ENCODE measurements around the gene POLR2A. TPM values are rescaled to one million over a fixed set of nuclear protein-coding genes. Genes with fewer than 3 reads are reported as not detected.
"Not testable (repeated sequence)": the region's sequence is repeated elsewhere in the genome, so short reads cannot be mapped to it uniquely, and the experiment has no call there.

Gene POLR2A
- polyA plus RNA-seq, 12 donors: 42.7 to 443 (median 60.3) TPM

DNA sequence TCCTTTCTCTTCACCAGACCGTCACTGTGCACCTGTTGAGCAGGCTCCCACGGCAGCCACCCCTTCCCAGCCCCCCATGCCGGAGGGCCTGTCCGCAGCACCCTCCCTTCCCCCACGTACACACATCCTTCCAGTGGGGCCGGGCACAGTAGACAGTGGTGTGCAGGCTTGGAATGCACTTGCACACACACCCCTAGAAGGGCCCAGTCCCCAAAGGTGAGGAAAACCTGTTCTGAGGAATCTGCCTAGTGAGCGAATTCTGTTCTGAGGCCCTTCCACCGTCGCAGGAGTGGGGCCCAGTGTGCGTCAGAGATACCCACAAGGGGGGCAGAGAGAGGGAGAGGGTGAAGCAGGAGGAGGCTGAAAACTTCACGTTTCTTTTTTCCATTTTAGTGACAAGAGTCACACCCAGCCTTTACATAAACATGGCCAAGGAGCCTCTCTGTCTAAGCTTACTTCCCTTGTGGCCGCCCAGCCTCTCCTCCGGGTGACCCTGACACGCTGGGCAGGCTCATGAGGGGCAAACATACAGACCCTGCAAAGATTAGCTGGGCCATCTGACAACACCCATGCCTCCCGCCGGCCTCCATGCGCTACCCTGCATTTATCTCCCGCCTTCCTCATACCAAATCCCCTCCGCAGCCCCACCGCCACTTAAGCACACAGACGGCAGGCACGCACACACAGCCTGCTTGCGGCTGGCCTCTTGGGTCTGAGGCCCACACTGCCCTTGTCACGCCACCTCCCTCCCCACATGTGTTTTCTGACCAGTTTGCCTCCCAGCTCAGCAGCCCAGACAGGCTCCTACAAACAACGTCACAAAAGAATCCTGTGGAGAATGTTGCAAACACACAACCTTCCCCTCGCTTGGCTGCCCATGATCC is 6.5 kb upstream of the POLR2A start:
- DNase-seq: no peak

DNA sequence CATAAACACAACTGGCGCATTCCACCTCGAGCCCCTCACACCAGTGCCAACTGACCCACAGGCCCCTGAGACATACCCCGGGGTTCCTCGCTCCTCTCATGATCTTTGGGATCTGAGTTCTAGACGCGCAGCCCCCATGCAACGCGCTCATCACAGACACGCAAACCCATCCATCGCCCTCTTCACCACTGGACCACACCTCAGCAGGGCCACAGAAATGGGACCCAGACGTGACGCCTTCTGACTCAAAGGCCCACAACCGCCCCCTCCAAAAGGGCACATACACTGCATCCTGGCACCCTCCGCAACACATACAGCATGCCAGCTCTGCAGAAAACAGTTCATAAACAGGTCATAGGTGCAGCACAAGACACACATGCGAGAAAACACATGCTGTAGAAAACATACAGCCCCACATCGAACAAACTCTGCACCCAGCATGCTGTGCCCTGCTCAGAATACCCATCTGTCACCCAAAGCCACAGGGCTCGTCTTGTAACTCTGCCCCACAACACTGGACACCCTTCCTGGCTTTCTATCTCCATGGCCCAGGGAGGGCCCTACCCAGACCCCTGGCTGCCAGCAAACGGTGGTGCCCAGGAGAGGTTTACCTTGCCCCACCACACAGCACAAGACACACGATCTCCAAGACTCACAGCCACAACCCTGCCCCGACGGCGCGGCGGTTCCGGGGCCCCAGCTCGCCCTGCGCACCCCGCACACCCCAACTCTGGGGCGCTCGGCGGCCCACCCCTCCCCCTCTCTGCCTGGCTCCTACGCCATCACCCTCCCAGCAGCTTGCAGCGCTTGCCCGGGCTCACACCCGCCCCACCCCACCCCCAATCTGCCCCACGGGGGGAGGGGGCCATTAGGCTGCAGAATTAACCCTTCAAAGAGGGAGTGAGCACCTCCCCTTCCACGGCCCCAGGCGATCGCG is 5.6 kb upstream of the POLR2A start:
- DNase-seq: no peak

DNA sequence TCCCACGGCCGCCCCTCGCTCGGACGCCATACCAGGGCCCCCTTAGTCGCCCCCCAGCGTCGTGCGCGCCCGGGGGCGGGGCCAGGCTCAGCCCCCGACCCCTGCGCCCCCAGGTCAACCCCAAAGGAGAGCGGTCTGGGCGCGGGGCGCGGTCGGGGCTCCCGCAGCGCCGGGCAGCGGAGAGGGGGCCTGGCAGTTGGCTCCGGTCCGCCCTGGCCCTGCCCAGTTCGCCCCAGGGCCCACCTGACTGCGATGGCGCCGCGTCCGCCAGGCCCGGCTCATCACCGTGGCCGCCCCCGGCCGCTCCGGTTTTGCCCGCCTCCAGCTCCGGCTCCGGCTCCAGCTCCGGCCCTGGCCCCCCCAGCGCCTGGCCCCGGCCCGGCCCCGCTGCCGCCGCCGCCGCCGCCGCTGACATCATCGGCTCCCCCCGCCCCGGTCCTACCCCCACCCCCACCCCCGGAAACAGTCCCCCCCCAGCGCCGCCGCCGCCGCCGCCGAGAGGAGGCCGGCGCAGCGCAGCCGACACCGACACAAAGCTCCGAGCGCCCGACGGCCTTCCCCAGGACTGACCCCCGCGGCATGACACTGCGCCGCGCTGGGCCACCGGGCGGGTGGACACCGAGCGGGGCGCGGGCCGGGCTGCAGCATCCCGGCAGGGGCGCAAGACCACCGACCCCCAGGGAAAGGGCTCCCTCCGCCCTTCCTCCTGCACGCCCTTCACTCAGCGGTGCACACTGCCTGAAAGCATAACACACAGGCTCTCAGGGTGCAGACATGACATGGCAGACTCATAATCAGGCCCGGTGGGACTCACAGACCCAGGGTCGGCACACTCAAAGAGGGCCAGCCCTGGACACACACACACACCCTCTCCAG is 4.7 kb upstream of the POLR2A start, which contains the start of gene ZBTB4:
TSS of gene ZBTB4 (minus strand) at position 419 of the 876 bp plus-strand sequence. CDS start 12,830 bp downstream, outside the sequence.
- no peak for DNase-seq

DNA sequence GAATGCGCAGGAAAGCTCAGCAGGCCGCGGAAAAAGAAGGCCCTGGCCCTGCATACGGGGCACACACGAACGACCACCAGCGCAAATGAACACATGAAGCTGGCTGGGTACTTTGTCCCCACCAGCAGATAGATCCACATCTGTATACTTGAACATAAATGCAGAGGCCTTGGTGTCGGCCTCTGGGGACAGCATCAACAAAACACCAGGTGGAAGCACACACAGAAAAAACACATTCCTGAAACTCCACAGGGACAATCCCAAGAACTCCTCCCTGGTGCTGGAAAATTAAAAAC is 4.1 kb upstream of the POLR2A start:
- no peak for DNase-seq

DNA sequence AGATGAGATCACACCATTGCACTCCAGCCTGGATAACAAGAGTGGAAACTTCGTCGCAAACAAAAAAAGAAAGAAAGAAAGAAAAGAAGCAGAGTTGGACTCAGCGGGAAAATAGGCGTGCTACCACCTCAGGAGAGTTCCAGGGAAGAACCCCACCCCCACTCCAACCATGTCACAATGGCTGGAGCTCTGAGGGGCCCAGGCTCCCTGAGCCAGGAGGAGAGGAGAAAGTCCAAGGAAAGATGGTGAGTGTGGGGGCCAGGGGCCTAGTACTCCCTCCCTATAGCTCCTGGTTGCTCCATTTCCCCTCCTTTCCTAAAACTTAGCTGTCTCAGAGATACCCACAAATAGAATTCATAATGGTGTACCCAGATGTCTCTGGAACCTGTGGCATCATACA is 2.9 kb upstream of the POLR2A start, which contains the start of gene SLC35G6:
TSS of gene SLC35G6 (plus strand) at position 172 of the 400 bp plus-strand sequence. CDS start at position 243, 71 bp downstream.
- DNase-seq: not testable (repeated sequence)

DNA sequence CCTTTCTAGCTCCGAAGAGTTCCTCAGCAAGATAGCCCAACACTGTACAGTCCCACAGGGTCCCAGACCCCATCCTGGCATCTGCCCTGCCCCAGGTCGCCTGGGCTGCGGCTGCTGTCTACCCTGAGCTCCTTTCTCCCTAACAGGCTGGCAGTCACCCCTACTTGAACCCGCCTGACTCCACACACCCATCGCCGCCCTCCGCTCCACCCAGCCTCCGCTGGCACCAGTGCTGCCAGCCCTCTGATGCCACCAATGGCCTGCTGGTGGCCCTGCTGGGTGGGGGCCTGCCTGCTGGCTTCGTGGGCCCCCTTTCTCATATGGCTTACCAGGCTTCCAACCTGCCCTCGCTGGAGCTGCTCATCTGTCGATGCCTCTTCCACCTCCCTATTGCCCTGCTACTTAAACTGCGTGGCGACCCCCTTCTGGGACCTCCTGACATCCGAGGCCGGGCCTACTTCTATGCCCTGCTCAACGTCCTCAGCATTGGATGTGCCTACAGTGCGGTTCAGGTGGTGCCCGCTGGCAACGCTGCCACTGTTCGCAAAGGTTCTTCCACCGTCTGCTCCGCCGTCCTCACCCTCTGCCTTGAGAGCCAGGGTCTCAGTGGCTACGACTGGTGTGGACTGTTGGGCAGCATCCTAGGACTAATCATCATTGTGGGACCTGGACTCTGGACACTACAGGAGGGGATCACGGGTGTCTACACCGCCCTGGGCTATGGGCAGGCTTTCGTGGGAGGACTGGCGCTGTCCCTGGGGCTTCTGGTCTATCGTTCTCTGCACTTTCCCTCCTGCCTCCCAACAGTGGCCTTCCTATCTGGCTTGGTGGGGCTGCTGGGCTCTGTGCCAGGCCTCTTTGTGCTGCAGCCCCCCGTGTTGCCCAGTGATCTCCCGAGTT is 2.1 kb upstream of the POLR2A start:
- DNase-seq: not testable (repeated sequence)

DNA sequence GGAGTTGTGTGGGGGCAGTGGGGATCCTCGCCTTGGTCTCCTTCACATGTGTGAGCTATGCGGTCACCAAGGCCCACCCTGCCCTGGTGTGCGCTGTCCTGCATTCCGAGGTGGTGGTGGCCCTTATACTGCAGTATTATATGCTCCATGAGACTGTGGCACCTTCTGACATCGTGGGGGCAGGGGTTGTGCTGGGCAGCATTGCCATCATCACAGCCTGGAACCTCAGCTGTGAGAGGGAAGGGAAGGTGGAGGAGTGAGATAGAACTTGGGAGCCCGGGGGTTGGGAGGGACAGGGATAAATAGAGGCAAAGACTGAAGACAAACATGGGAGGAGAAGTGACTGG is 1.5 kb upstream of the POLR2A start:
- DNase-seq: not testable (repeated sequence)

DNA sequence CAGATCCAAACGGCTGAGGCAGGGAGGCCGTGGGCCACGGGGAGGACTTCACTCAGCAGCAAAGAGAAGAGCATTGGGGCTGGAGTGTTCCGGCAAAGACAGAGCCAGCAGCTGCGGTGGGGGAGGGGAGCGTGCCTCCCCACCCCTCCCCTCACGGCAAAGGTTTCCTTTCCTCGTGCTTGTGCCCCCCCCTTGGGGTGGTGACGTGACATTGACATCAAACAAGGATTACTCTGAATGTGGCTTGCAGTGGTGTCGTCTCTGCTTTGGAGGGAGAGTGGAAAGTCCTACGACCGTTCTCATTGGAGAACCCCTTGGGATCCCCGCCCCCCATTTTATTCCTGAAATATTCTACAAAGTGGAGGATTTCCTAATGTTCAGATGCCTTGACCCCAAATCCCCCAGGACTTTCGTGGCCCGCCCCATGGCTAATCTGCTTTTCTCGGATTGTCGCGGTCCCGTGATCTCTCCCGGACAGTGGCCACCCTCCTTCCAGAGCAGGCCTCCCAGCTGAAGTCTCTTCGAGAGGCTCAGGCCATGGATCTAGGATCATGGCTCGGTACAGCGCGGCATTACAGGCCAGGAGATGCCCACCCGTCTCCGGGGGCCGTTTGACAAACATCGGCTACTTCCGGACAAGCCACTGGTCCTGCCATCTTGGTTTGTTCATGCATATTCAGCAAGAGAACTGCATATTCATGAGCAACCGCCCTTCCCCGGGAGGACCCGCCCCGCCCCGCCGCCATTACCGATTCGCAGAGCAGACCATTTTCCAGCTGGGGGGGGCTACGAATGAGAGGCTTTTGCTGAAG is 705 bp upstream of the POLR2A start:
- peak; percentile 91 for DNase-seq

DNA sequence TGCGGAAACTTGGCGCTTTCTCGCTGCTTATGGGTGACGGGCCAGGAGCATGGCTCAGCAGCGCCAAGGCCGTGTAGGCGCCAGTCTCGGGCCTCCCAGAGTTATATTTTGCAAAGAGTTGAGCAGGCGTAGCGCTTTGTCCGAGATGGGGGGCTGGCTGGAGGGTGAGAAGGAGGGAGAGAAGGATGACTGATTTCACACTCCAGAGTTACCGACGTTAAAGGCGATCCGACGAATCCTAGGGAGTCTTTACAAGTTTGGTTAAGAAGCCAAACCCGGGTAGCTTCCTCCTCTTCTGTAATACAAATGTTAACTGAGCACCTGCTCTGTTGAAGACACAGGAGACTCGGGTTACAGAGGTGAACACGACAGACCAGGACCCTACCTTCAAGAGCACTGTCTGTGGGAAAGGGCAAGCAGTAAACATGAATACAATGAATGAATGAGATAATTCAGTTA is 782 bp downstream of the POLR2A start:
- no peak for DNase-seq

DNA sequence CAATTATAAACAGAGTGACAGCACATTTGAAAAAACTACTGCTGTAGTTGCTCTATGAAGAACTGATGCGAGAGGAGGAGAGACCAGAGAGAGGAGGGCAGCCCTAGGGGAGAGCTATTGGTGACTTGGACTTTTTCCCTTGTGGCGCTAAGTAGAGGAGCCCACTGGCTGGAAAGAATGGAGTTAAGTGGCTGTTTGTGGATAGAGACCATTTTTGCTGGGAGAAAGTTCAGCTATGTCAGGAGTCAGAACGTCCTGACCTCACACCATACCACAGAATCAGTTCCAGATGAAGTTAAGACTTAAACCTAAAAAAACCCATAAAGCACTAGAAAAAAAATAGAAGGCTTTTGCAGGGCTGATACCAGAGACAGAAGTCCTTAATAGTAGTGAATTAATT is 2.0 kb downstream of the POLR2A start:
- no peak for DNase-seq

DNA sequence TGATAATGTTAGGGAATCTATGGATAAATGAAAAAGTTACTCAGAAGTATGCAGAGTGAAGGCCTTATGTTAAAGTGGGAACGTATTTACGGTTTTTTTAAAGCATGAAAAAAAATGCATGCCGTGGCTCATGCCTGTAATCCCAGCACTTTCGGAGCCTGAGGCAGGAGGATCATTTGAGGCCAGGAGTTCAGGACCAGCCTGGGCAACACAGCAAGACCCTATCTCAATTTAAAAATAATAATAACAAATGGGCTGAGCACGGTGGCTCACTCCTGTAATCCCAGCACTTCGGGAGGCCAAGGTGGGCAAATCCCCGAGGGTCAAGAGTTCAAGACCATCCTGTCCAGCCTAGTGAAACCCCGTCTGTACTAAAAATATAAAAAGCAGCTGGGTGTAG is 6.0 kb downstream of the POLR2A start:
- DNase-seq: no peak

DNA sequence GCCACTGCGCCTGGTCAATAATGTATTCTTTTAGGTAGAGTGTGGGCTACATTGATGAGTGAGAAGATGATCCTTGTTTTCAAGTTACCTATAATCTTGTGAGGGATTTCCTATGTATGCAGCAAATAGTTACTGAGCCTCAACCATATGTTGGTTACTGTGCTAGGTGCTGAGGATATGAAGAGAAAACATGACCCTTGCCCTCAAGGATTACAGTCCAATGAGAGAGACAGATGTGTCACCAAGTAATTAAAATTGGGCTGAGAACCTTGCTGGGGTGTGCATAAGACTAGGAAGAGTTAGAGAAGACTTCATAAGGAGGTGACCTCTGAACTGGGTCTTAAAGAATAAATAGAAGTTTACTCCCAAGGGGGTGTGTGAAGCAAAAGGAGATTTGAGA is 7.4 kb downstream of the POLR2A start:
- DNase-seq: no peak

DNA sequence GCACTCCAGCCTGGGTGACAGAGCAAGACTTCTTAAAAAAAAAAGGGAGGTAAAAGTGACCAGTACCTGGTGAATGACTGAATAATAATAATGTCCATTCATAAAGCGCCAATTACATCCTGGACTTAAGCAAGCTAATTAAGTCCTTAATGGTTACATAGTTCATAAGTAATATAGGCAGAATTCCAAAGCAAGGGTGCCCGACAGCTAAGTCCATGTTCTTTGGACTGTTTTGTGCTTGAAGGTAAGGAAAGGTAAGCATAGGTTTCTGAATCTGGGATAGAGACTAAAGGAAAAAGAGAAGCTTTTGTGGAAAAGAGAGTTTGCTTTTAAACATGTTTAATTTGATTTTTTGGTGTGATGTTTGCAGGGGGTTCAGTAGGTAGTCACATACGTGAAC is 9.8 kb downstream of the POLR2A start:
- no peak for DNase-seq

DNA sequence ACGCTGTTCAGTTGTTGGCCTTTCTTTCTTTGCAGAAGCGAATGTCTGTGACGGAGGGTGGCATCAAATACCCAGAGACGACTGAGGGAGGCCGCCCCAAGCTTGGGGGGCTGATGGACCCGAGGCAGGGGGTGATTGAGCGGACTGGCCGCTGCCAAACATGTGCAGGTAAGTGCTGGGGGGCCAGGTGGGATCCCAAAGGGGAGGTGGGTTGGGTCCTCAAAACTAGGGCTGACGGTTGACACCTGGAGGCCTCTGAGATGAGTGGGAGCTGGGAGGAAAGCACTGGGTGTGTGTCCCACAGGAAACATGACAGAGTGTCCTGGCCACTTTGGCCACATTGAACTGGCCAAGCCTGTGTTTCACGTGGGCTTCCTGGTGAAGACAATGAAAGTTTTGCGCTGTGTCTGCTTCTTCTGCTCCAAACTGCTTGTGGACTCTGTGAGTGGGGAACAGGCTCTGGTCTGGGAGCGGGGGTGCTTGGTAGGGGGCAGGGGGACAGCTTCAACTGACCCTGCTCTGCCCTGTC is 11.8 kb downstream of the POLR2A start:
- DNase-seq: no peak

DNA sequence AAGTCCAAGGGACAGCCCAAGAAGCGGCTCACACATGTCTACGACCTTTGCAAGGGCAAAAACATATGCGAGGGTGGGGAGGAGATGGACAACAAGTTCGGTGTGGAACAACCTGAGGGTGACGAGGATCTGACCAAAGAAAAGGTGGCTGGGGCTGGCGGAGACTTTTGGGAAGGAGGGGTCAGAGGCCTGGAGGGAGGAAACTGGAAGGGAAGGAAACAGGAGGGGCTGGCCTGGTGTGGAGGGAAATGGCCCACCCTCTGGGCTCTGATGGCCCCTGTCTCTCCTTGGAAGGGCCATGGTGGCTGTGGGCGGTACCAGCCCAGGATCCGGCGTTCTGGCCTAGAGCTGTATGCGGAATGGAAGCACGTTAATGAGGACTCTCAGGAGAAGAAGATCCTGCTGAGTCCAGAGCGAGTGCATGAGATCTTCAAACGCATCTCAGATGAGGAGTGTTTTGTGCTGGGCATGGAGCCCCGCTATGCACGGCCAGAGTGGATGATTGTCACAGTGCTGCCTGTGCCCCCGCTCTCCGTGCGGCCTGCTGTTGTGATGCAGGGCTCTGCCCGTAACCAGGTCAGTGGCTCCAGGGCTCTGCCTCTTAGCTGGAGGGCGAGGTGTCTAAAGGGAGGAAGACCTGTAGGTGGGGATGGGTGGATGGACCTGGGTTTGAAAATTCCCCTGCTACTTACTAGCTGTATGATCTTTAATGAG is 12.5 kb downstream of the POLR2A start:
- no peak for DNase-seq

DNA sequence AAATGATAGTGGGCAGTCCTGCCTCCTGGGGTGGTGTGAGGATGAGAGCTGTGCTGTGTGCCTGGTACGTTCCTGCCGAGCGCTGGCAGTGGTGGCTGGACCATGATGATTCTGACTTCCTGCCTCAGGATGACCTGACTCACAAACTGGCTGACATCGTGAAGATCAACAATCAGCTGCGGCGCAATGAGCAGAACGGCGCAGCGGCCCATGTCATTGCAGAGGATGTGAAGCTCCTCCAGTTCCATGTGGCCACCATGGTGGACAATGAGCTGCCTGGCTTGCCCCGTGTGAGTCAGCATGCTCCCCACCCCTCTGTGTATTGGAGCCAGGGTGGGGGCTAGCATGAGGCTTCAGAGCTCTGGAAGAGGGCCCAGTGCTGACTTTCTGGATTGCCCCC is 13.1 kb downstream of the POLR2A start:
- no peak for DNase-seq

DNA sequence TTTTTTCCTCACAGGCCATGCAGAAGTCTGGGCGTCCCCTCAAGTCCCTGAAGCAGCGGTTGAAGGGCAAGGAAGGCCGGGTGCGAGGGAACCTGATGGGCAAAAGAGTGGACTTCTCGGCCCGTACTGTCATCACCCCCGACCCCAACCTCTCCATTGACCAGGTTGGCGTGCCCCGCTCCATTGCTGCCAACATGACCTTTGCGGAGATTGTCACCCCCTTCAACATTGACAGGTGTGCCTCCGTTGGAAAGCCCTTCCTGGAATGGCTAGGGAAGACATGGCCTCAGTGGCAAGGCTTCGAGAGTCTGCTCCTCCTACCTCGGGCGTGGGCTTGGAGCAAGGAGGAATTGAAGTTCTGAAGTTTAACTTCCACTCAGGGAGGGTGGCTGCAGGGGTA is 13.5 kb downstream of the POLR2A start:
- DNase-seq: no peak

DNA sequence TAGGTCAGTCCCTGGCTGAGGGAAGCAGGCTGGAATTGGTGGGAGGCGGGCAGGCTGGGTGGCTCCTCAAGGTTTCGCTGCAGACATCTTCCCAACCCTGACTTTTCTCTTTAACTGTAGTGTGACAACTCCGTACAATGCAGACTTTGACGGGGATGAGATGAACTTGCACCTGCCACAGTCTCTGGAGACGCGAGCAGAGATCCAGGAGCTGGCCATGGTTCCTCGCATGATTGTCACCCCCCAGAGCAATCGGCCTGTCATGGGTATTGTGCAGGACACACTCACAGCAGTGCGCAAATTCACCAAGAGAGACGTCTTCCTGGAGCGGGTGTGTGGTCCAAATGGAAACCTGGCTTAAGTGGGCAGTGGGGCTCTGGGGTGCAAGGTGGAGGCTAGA is 15.0 kb downstream of the POLR2A start:
- DNase-seq: no peak

DNA sequence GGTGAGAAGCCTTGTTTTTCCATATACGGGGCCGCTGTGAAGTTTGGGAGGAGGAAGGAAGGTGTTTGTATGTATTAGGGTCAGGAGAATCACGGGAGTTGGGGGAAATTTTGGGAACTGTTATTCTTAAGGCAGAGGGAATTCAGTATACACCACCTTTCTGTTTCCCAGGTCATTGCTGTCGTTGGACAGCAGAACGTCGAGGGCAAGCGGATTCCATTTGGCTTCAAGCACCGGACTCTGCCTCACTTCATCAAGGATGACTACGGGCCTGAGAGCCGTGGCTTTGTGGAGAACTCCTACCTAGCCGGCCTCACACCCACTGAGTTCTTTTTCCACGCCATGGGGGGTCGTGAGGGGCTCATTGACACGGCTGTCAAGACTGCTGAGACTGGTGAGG is 17.6 kb downstream of the POLR2A start:
- DNase-seq: no peak
